Measurements from ENCODE around the gene DESI1.
A peak's percentile ranks its signal among the peaks of the same experiment; 100 is the strongest.
"Not testable (repeated sequence)": the region's sequence is repeated elsewhere in the genome, so short reads cannot be mapped to it uniquely, and the experiment has no call there.

DESI1 gene

DNA sequence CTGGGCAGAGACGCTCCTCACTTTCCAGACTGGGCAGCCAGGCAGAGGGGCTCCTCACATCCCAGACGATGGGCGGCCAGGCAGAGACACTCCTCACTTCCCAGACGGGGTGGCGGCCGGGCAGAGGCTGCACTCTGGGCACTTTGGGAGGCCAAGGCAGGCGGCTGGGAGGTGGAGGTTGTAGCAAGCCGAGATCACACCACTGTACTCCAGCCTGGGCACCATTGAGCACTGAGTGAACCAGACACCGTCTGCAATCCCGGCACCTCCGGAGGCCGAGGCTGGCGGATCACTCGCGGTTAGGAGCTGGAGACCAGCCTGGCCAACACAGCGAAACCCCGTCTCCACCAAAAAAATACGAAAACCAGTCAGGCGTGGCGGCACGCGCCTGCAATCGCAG, 10.8 kb upstream of the DESI1 start:
- DNase-seq = not testable (repeated sequence)

DNA sequence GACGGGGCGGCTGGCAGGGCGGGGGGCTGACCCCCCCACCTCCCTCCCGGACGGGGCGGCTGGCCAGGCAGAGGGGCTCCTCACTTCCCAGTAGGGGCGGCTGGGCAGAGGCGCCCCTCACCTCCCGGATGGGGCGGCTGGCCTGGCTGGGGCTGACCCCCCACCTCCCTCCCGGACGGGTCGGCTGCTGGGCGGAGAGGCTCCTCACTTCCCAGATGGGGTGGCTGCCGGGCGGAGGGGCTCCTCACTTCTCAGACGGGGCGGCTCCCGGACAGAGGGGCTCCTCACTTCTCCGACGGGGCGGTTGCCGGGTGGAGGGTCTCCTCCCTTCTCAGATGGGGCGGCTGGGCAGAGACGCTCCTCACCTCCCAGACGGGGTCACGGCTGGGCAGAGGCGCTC, 10.3 kb upstream of the DESI1 start:
- DNase-seq = not testable (repeated sequence)

DNA sequence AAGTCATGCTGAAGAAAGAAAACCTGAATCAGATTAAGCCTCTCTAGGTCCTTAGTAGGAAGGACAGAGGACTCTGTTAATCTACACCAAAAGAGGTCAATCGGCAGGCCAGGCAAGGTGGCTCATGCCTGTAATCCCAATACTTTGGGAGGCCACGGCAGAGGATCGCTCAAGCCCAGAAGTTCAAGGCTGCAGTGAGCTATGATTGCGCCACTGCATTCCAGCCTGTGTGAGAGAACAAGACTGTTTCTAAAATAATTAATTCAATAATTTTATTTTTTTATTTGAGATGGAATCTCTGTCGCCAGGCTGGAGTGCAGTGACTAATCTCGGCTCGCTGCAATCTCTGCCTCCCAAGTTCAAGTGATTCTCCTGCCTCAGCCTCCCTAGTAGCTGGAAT, 4.7 kb upstream of the DESI1 start:
- no peak for DNase-seq

DNA sequence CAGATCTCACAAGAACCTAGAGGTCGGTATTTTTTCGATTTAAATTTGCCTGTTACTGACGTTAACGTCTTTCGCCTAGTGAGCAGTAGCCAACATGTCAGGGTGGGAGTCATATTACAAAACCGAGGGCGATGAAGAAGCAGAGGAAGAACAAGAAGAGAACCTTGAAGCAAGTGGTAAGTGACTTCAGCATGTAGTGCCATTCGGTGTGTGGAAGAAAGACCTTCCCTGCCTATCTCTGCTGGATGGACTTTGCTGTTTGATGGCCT, 1.0 kb upstream of the DESI1 start:
- no peak for DNase-seq

DNA sequence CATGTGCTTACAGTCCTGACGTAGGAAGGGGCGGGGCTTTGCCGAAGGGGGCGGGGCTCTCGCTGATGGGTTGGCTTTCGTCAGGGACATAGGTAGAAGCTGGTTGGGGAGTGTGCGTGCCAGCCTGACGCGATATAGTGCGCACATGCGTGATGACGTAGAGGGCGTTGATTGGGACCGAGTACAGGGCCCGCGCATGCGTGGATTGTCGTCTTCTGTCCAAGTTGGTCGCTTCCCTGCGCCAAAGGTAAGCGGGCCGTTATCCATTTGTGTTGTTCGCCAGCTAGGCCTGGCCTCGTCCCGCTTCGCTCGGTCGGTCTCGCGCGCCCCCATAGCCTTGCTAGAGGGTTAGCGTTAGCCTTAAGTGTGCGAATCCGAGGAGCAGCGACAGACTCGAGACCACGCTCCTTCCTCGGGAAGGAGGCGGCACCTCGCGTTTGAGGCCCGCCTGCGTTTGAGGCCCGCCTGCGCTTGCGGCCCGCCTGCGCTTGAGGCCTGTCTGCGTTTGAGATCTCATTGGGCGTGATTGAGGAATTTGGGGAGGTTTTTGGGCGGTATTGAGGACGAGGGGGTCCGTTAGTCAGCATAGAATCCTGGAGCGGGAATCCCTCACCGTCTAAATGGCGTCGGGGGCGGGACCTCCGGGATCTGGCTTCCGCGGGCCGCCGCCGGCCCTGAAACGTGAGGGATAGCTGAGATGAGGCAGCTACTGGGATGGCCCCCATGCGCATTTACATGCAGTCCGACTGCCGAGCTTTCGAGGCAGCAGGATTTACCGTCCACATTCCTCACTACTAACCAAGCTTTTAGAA, 462 bp upstream of the DESI1 start, which contains the start of gene XRCC6:
XRCC6 (plus strand) TSS at position 197 of the 812 bp plus-strand sequence. CDS start 710 bp downstream, outside the sequence.
- DNase-seq = peak; percentile 97

DNA sequence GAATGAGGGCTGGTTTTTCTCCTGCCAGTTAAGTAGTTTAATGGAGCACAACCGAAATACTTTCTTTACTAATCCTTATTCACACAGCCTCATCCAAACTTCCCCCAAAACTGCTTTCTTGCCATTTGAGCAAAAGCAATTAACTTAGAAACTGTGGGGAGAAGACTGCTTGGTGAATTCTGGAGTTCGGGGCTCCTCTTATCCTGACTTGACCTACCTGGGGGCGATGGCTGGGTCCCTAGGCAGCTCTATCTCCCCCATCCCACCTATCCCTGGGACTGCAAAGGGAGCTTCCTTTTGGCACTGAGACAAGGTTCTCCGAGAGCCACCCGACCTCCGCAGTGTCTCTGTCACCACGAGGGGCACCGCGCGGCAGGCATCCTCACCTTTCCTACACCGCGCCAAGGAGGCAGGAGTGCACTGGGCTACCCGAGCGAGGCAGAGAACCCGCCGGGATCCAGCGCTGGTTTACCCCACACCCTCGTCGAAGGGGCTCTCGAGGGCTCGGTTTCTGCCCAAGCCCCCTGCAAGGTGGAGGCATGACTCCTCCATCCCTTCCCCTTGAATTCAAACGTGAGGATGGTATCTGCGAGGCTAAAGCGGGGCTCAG, 759 bp downstream of the DESI1 start:
- no peak for DNase-seq

DNA sequence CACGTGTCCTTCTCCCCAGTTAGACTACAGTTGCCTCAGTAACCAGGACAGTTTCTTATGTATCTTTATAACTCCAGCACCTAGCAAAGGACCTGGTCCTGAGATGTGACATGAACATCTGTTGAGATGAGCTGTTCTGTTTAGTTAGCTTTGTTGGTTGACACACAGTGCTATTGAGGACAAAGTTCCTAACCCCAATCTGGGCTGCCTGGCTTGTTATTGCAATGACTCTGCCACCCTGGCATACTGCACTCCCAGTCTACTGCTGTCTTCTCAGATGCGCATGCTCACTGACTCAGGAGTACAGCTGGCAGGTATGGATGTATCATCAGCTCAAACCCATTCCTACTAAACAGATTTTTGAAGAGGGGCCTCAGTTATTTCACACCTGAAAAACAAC, 7.4 kb downstream of the DESI1 start:
- no peak for DNase-seq

DNA sequence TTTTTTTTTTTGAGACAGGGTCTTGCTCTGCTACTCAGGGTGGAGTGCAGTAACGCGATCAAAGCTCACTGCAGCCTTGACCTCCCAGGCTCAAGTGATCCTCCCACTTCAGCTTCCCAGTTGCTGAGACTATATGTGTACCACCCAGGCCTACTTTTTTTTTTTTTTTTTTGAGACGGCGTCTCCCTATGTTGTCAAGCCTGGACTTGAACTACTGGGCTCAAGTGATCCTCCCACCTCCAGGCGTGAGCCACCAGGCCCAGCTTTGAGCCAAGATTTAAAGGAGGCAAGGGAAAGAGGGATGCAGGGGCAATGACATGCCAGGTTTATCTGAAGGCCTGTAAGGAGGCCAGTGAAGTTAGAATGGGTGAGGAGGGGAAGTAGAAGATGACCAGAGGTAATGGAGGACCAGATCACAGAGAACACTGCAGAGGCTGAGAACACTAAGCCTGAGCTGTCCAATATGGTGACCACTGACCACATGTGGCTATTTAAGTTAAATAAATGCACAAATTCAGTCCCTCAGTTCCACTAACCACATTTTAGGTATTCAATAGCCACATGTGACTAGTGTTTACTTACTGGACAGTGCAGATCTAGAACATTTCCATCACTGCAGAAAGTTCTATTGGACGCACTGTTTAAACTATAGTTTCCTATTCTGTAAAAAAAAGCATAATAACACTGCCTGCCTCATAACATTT, 8.1 kb downstream of the DESI1 start:
- no peak for DNase-seq

DNA sequence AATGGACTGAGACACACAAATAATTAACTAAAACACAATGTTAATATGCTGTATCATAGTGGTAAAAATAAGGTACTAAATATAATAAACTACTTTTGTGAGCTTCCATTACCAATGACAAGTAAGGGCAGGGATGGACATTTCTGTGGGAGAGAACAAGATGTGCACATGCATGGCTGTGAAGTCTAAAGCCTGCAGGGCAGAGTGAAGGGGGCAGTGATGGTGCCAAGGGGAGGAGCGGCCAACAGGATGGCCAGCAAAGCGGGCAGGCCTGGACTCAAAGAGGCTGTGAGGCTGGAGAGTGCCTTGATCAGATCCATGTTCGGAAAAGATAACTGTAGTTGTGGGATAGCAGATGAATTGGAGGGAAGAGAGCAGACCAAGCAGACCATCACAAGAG, 12.5 kb downstream of the DESI1 start:
- no peak for DNase-seq

DNA sequence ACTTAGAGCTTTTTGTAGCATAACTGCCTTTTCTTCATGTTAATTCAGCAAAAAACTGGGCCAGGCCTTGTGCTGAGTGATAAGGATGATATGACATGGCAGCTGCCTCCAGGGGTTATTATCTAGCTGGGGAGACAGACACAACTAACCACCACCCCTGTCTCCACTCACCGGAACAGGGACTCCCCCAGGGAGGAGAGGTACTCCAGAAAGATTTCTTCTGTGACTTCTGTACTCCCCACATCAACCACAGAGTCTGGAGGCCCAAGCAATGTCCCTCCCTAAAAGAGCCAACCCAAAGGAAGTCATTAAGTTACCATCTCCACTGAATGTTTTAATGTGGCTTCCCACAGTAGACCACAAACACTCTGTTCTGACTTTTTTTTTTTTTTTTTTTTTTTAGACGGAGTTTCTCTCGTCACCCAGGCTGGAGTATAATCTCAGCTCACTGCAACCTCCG, 16.9 kb downstream of the DESI1 start:
- DNase-seq = no peak

DNA sequence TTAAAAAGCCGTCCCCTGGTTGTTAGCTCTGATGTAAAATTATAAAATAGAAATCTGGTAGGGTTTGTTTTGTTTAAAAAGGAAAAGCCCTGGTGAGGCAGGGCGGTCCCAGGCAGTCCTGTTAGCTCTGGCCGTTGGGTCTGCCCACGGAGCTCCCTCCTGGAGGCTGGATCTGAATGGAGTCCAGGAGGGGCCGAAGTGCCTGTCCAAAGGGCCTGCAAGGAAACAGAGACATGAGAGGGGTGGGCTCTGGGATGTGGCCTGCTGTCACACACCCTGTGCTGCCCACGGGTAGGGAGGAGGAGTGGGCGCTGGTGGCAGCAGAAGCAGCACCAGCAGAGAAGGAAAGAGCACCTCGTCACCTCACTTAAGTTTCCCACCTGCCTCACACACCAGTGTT, 19.9 kb downstream of the DESI1 start:
- DNase-seq = no peak

DNA sequence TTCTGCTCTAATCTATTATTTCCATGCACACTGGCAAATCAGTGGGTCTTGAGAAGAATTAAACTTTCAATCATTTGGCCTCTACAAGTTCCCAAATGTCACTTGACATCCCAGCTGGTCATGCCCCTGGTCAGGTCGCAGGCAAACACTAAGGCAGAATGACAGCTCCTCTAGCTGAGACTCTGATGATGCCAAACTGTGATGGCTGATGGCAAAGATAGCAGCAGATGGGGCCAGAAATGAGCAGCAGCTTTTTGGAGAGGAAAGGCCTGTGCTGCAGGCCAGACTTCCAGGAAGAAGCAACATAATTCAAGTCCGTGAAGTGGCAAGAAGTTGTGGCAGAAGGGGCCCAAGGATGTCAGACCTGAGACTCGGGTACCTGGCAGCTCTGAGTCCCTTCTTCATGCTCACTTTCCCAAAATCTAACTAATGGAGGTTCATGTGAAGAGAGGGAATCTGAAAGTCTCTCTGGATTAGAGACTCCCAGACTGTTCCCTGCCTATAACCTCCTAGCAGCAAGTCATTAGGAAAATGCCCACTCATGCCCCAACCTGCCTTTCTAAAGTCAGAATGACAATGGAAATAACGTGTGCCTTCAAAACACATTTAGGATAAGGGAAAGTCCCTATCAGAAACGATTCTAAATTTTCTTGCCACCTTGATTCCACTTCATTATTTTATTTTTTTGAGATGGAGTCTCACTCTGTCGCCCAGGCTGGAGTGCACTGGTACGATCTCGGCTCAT, 21.8 kb downstream of the DESI1 start:
- DNase-seq = no peak

DNA sequence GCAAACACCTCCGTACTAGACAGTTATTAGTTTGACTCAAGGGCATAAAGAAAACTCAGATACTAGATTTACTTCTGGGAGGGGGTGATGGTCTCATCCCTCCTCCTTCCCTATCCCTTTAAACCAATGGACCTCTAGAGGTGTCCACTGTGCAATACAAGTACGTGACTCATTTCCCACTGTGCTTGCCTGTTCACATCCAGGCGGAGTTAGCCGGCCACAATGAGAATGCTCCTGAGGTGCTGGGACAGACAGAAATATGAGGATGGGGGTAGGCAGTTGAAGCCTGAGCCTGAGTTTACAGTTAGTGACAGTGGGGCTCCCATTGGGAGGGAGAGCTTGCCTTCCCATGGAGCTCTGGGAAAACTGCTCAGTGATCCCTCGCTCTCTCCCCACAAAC, 22.8 kb downstream of the DESI1 start:
- DNase-seq = no peak

DNA sequence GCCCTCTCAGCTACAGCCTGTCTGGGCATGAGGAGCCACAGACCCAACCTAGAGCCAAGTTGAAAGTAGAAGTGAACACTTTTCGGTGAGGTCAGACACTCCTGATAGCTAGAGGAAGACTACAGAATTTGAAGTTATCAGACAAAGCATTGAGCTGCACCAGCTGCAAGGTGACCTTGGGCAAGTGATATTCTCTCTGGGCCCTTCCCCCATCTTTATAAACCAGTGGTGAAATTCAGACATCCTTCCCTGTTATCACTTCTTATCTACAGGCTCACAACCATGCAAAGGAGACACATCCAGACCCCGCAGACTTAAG, 23.2 kb downstream of the DESI1 start:
- DNase-seq = no peak

DNA sequence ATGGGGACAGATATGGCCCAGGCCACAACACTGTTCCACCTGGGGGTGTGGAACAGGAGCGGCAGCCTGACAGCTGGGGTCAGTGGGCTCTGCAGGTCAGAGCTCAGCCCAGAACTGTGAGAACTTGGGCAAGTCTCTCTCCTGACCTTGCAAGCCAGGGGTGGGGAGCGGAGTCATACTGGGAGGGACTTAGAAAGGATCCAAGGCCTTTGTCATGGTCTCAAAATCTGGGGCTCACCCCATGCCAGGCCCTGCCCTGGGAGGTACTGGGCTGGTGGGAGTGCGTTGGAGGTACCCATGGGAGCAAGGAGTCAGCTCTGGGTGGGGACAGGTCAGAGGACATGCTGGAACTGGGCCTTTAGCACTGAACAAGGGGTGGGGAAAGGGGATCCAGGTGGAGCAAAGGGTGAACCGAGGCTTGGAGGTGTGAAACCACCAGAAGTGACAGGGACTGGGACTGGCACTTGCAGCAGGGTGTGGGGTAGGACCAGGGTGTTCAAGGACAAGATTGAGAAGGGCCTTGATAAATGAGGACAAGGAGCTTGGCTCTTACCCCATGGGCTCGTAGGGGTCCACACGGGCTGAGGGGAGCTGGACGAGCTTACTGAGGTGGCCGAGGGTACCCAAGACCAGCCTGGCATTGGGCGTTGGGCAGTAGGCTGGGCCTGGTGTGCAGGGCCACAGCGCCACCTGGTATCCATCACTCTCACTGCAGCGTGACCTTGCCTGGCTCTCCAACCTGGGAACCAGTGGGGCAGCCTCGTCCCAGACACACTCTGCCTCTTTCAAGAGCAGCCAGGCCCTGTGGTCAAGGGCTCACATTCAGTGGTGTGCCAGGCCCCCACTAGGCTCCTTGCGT, 23.8 kb downstream of the DESI1 start:
- DNase-seq = peak; percentile 81

DNA sequence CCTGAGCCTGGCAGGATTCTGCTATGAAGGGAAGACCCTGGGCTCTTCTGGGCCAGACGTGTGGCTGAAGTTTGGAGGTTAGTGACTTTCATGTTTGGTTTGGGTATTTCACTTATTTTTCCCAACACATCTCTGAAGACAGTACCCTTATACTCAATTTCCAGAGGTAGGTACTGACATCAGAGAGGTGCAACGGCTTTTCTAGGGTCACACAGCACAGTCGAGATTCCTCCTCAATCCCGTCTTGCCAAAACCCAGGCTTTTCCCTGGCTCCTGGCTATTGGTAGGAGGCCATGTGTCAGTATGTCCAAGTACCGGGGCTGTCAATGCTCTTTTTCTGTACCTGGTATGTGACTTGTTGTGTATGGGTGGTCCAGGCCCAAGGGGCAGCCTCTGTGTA, 25.1 kb downstream of the DESI1 start:
- no peak for DNase-seq

DNA sequence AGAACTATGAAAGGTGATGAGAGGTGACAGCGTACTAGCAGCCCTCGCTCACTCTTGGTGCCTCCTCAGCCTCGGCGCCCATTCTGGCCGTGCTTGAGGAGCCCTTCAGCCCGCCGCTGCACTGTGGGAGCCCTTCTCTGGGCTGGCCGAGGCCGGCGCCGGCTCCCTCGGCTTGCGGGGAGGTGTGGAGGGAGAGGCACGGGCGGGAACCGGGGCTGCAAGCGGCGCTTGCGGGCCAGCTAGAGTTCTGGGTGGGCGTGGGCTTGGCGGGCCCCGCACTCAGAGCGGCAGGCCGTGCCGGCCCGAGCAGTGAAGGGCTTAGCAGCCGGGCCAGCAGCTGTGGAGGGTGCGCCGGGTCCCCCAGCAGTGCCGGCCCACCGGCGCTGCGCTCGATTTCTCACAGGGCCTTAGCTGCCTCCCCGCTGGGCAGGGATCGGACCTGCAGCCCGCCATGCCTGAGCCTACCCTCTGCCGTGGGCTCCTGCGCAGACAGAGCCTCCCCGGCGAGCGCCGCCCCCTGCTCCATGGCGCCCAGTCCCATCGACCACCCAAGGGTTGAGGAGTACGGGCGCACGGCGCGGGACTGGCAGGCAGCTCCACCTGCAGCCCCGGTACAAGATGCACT, 27.4 kb downstream of the DESI1 start:
- not testable (repeated sequence) for DNase-seq

DNA sequence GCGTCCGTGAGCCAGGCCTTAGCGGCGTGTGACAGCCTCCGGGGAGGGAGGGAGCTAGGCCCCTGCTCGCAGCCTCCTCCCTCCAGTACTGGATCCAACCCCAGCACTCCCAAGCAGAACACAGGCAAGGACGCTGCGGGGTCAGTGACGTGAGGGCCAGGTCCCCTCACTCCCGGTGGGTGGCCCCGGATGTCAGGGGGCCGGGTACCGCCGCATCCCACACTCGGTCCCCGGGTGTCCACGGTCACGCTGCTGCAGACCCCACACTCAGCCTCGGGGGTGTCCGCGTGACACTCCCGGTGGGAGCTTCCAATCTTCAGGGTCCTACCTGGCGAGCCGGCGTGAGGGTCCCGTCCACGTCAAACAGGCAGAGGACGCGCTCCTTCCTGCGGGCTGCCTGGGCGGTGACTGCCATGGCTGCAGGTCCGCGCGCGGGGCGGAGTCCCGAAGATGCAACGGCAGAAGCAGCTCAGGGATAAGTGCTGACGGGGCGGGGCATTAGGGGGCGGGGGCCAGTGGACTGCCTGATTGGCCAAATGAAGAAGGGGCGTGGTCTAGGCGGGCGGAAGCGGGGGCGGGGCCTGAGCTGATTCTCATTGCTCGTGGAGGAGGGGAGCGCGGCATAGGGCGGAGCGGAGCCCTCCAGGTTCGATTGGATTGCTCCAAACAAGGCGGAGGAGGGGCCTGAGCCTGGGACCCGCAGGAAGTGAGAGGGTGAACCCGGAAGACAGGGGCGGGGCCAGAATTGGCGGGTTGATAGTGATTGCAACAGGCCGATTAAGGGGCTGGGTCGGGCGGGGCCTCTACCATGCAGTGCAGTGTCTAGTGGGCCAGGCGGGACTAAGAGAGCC, 31.2 kb downstream of the DESI1 start, which contains the start of gene PMM1:
PMM1 (minus strand) TSS at position 450 of the 851 bp plus-strand sequence; CDS start at position 415, 35 bp downstream.
- DNase-seq = peak; percentile 97

DNA sequence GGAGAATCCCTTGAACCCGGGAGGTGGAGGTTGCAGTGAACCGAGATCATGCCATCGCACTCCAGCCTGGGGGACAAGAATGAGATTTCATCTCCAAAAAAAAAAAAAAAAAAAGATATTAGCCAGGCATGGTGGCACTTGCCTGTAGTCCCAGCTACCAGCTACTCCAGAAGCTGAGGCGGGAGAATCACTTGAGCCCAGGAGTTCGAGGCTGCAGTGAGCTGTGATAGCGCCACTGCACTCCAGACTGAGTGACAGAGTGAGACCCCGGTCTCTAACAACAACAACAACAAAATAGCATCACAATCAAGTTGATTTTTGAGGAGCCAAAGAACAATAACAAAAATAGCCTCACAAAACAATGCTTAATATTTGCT, 33.5 kb downstream of the DESI1 start:
- DNase-seq = no peak

DNA sequence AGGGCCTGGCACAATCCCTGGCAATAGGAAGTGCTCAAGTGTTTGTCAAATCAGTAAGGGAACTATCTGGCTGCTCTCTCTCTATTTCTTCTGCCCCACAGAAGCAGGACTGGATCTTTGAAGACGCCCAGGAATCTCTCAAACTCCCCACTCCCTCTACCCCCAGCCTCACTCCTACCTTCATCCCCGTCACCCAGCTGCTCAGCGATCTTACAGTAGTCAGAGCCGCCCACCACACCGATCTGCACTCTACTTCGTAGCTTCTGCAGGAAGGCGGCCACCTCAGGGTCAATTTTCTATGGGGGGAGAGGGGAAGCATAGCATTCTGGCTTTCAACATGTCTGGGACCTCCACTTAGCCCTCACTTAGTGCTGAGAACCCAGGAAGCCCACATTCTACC, 34.9 kb downstream of the DESI1 start:
- no peak for DNase-seq

DNA sequence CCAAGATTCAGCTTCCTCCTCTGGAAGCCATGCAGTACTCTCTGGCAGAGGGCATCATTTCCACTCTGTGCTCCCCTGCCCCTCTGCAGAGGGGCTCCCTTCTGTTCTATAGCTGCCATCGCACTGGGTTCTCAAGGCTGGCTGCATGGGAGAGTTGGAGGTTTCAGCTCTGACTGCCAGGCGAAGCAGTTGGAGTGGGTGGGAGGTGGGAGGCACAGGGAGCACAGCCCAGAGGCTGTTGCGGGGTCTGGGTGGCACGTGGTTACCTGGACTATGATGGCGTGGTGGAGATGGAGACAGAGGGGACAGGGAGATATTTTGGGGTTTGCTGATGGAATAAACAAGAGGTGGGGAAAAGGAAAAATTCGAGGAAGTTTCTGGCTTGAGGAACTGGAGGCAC, 36.0 kb downstream of the DESI1 start:
- DNase-seq = no peak
